Glutamatergic neuron (in vitro differentiated cells): ENCODE measurements around the gene GOLGA7B. TPM values are rescaled to one million over a fixed set of nuclear protein-coding genes. Genes with fewer than 3 reads are reported as not detected.

ENCODE experiments used
- DNase-seq: peaks from one replicate; pipeline ENCODE4 v3.0.0; 2022
- H3K27ac Mint-ChIP-seq: one replicate; pipeline ENCODE4 v1.8.0; 2020; ENCODE audit warnings: mild to moderate bottlenecking, mixed read lengths, inconsistent platforms; ENCODE audit not compliant: unreplicated experiment
- H3K27me3 Mint-ChIP-seq: one replicate; pipeline ENCODE4 v1.8.0; 2020; ENCODE audit warnings: mild to moderate bottlenecking, moderate library complexity, mixed read lengths, inconsistent platforms; ENCODE audit not compliant: unreplicated experiment
- H3K36me3 Mint-ChIP-seq: one replicate; pipeline ENCODE4 v1.8.0; 2020; ENCODE audit warnings: mild to moderate bottlenecking, mixed read lengths, inconsistent platforms; ENCODE audit not compliant: unreplicated experiment
- H3K4me1 Mint-ChIP-seq: one replicate; pipeline ENCODE4 v1.8.0; 2020; ENCODE audit warnings: mild to moderate bottlenecking, low read depth, mixed read lengths, inconsistent platforms; ENCODE audit not compliant: unreplicated experiment
- H3K4me3 Mint-ChIP-seq: one replicate; pipeline ENCODE4 v1.8.0; 2020; ENCODE audit warnings: mild to moderate bottlenecking, mixed read lengths, inconsistent platforms; ENCODE audit not compliant: unreplicated experiment
- H3K9me3 Mint-ChIP-seq: one replicate; pipeline ENCODE4 v1.8.0; 2020; ENCODE audit warnings: mild to moderate bottlenecking, moderate library complexity, mixed read lengths, inconsistent platforms; ENCODE audit not compliant: unreplicated experiment
- CTCF ChIP-seq: fragments of 200-600 bp; sonication (generic); IDR thresholded peaks from one replicate; pipeline ENCODE4 v1.5.0; 2021; ENCODE audit not compliant: partially characterized antibody, unreplicated experiment
- total RNA-seq: library from RNA; stranded (reverse); fragmentation: NEBNext Ultra II Directional; extraction: Animal tissue kit (Norgen Biotek cat#: 25700); gene quantifications from one replicate; pipeline ENCODE4 v1.2.1, GENCODE V29; 2021; ENCODE audit not compliant: unreplicated experiment

GOLGA7B gene
- total RNA-seq, 1 donor from 2014 or later = 21.5 TPM

GRCh38 chr10:97822261-97822687 is 27.4 kb upstream of the GOLGA7B start:
- H3K4me3 Mint-ChIP-seq = no peak overlapping the region
- peaks cover 39% of the 10 kb centered on the region for H3K4me1 Mint-ChIP-seq
- peaks cover 16% of the 10 kb centered on the region for H3K9me3 Mint-ChIP-seq
- no peak for DNase-seq
- no peak overlapping the region for H3K27ac Mint-ChIP-seq
- peaks cover 12% of the 10 kb centered on the region for H3K27me3 Mint-ChIP-seq
- H3K36me3 Mint-ChIP-seq = no peaks in the 10 kb centered on the region
- TF ChIP-seq CTCF = no peak

- no peak for TF ChIP-seq CTCF
- Mint-ChIP-seq H3K36me3 (no peaks in the 10 kb centered on the region), H3K4me1 (peaks cover 30% of the 10 kb centered on the region), H3K27ac (peak overlapping the region; percentile 57), H3K4me3 (no peak overlapping the region), H3K27me3 (peaks cover 10% of the 10 kb centered on the region), H3K9me3 (peaks cover 16% of the 10 kb centered on the region)
- DNase-seq = no peak
Measured at GRCh38 chr10:97823734-97824133, 25.9 kb upstream of the GOLGA7B start.

- Mint-ChIP-seq H3K4me1 (peaks cover 30% of the 10 kb centered on the region), H3K36me3 (no peaks in the 10 kb centered on the region), H3K27ac (no peak overlapping the region), H3K27me3 (peaks cover 10% of the 10 kb centered on the region), H3K4me3 (no peak overlapping the region), H3K9me3 (peaks cover 17% of the 10 kb centered on the region)
- no peak for TF ChIP-seq CTCF
- no peak for DNase-seq
Measured at GRCh38 chr10:97825020-97825760, 24.5 kb upstream of the GOLGA7B start.

- Mint-ChIP-seq H3K27me3 (peaks cover 10% of the 10 kb centered on the region), H3K36me3 (peaks cover 3% of the 10 kb centered on the region), H3K4me1 (peaks cover 31% of the 10 kb centered on the region), H3K27ac (no peak overlapping the region), H3K4me3 (no peak overlapping the region), H3K9me3 (peaks cover 17% of the 10 kb centered on the region)
- TF ChIP-seq CTCF = no peak
- no peak for DNase-seq
Measured at GRCh38 chr10:97826892-97827291, 22.8 kb upstream of the GOLGA7B start.

GRCh38 chr10:97827702-97828291 is 21.8 kb upstream of the GOLGA7B start:
- Mint-ChIP-seq H3K4me3 (no peak overlapping the region), H3K27ac (no peak overlapping the region), H3K9me3 (peaks cover 17% of the 10 kb centered on the region), H3K4me1 (peaks cover 31% of the 10 kb centered on the region), H3K27me3 (peaks cover 10% of the 10 kb centered on the region), H3K36me3 (peaks cover 4% of the 10 kb centered on the region)
- no peak for TF ChIP-seq CTCF
- no peak for DNase-seq
